CD4-positive, alpha-beta T cell treated with Interleukin-15 for 4 hours (primary cell): ENCODE results near the gene STXBP6.
"Not testable (repeated sequence)": the region's sequence is repeated elsewhere in the genome, so short reads cannot be mapped to it uniquely, and the experiment has no call there.

Source experiments
- DNase-seq: peaks from one replicate; pipeline ENCODE4 v3.0.0-alpha.2; 2020; ENCODE audit warnings: low spot score

STXBP6 gene

DNA sequence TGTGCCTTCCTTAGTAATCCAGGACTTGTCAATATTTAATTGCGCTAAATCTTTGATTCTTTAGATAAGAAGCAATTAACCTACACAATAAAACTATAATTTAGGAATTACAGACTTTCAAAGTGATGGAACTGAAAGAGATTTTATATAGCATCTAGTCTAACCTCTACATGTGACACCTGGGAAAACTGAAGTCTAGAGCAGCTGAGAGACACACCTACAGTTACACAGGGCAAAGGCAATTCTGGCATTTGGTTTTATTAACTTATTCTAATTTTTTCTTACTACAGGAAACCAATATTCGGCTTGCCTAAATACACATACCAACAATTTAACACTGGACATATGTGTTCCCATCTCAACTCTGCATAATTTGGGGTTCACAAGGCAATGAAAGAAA is 196.5 kb downstream of the STXBP6 start:
- DNase-seq = no peak

DNA sequence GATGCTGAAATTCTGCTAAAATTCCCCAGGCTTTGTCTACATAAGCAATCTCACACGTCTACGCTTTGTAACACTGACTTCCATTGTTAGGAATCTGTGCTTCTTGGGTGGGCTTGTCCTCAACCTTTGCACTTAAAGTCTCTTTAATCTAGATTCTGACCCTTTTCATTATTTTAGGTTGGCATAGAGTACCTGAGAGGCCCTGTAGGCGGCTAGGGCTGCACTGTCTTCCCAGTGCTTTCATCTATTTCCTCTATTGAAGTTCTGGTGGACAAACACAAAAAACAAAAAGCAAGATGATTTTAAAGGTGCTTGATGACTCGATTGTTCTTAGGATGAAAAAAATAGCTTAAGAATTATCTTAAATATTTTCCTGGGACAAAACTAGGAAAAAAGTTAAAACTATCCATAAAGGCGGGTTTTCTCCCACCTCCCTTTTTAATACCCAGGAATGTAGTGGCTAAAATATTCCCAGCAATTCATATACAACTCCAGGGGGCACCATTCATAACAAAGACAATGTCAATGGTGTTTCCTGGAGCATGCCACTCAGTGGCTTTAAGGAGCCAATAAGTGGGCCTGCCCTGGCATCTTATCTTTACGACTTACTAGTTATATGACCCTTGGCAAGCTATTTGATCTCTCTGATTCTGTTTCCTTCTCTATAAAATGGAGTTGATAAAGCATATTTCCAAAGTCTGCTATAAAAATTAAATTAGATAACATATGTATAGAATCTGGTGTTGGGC is 197.5 kb downstream of the STXBP6 start:
- DNase-seq = no peak

DNA sequence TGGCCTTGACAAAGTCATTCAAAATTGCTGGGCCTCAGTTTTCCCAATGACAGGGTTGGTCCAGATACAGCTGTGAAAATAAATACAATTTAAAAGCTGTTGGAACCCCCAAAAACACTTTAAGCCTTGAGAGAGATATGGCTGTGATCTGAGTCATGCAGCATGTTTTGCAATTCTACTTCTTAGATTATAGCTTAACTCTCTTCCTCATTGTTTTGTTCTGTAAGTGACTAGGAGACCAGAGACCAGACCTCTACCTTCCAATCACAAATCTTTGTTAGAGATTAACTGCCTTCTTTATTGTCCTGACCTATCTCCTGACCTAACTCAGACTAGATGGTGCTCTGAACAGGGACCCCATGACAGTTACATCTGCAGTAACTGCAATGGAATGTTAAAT is 198.1 kb downstream of the STXBP6 start:
- no peak for DNase-seq

DNA sequence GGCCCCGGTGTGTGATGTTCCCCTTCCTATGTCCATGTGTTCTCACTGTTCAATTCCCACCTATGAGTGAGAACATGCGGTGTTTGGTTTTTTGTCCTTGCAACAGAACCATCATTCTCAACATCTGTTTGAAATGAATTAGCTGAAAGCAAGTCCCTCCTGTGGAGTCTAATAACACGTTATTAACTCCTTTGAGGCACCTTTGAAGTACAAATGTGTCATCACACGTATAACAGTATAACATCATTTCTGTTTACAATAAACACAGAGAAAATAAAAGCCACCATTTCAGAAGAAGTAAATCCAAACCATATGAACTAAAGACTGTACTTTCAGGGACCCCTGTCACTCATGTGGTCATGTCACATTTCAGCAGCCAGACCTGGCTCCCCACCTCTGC is 198.5 kb downstream of the STXBP6 start:
- DNase-seq = no peak

GRCh38 chr14:24850072-24850471 is 199.9 kb downstream of the STXBP6 start:
- no peak for DNase-seq

- no peak for DNase-seq
These were observed 200.5 kb downstream of the STXBP6 start for GRCh38 chr14:24849471-24849870.

- no peak for DNase-seq
These were observed 201.7 kb downstream of the STXBP6 start for GRCh38 chr14:24848102-24848790.

DNA sequence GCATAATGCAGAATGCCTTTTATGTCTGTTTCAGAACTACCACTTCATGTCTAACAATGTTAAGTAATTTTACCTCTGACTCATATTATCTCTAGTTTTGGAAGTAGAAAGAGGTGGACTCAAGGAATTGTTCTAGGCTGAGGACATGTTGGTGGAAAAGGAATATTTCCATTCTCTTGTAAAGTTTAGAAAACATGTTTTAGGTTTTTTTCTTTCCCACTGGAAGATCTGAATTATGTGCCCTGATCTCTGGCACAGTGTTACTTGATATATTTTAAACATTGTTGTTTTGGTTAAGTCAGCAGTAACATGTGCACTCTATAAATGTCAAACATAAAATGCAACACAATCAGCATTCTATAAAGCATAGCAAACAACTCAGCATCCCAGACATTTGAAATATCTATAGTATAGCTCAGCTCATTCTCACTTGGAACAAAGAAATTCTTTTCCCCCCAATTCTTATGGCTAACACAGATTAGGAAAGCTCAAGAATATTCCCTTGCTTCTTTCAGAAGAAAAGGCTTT is 202.3 kb downstream of the STXBP6 start:
- DNase-seq = no peak

DNA sequence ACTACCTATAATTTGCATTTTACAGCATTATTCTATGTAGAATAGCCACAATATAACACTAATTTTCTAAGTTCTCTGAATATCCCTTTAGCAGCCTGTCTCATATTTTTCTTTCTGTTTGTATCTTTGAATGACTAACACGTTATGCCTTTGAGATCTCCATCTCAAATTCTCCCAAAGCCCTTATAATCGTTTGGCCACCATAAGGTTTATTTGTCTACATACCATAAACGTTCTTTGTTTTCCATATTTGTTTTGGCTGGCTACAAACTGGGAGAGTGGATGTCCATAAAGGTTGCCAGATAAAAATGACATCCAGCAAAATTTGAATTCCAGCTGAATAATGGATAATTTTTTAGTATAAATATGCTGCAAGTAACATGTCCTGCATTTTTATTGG is 203.7 kb downstream of the STXBP6 start:
- DNase-seq = no peak

DNA sequence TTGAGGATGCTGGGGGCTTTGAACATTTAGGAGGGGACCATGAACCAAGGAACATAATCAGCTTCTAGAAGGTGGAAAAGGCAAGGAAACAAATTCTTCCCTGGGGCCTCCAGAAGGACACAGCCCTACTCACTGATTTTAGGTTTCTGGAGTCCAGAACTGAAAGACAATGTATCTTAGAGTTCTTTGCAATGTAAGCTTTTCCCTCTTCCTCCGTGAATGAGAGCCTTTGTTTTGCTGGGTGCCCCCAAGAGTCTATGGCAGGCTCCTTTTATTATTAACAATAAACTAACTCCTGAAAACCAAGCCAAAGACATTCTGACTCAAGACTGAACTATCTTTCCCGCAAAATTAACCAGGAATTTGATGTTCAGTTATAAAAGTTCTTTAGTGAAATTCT is 204.1 kb downstream of the STXBP6 start:
- no peak for DNase-seq

- DNase-seq = no peak
These were observed 205.9 kb downstream of the STXBP6 start for GRCh38 chr14:24844011-24844410.

DNA sequence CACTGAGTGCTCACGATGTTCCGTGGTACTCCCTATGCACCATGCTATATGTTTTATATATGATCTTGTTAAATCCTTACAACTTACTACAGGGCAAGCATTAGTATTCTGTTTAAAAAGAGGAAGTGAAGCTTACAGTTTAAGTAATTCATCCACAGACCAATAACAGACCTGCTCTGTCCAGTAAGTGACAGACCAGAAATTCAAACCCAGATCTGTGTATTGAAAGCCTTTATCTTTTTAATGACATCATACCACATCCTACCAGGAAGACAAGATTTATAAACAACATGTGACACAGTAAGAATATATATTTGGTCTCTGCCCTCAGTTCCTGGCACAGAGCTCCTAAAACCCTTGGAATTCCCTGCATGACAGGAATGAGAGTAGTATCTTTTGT is 206.5 kb downstream of the STXBP6 start:
- DNase-seq = no peak

DNA sequence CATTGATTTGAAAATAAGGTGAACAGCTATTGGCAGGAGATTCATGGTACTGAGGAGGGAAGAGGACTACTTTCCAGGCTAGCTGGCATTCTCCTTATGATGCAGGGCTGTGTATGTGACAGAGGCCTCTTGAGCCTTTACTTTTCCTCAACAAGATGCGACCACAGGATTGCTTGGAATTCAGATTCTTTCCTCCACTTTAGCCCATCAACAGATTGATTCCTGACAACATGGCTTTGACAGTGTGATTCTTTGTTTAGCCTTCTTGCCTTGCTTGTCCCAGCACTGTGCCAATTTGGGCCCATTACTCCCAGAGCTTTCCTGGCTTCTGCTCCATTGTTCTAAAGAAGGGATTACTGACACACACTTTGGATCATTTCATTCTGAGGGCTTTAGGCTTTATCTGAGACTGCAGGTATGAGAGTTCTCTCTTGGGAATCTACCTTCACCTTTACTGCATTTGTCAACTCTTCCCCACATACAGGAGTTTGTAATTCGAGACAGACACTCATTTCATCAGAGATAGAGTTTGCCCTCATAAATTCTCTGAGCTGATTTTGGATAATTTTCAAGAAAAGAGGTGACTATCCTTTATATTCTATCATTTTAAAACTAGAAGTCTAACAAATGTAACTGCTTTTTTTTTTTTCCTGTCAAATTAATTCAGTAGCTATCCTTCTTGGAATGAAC is 209.6 kb downstream of the STXBP6 start:
- no peak for DNase-seq

GRCh38 chr14:24839617-24840203 is 210.2 kb downstream of the STXBP6 start:
- DNase-seq = no peak

DNA sequence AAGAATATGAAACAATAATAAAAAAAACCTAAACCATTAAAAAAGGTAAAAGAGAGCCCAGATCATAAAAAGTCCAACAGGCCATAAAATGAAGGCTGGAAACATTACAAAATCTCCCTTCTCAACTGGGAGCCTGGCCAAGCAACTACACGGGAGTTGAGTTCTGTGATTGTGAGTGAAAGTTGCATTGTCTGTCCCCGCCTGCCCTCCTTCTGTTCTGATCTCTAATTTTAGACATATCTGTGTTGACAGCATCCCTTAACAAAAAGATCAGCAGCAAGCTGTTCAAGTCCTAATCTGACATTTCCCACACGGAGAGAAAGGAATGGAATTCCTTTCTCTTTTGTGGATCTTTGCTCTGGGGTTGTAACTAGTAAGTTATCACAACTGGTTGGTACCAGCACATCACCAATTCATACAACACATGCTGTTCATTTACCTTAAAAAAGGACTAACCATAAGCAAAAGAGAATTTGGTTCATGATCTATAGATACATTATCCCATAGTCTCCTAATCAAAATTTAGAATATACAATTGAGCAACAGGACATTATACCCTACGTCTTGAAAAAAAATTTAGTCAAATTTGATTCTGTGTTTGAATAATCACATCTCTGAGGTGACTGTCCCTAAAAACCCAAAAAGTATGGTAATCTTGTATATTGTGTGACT is 210.9 kb downstream of the STXBP6 start:
- no peak for DNase-seq

DNA sequence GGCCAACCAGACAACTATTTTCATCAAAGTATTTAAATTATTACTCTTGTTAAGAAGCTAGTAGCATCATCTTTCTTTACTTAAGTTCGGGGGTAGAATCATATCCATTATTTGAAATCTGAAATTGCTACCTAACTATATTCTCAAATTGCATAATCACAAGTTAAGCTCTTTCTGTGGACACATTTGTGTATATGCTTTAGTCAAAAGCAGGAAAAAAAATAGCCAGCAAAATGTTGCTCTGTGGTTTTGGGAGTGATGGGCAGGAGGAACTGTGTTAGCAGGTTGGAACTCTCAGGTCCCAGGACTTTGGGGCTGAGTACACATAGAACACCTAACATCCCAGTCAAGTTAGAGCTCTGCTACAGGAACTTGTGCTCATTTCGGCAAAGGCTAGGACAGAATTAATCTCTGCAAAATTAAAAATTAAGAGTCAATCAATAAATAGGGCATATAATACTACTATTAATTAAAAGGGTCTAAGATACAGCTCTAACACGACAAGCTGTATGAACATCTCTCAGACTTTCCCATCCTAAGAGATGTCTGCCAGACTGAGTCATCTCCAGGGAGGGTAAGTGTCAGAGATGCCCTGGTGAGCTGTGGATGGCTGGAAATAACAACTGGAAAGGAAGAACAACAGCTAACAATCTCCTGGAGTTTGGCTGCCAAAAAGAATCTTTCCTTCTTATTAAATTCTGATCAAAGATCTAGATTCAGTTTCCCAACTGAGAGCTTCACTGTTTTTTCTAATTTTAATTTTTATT is 212.5 kb downstream of the STXBP6 start:
- no peak for DNase-seq

GRCh38 chr14:24836324-24836723 is 213.6 kb downstream of the STXBP6 start:
- DNase-seq = not testable (repeated sequence)

GRCh38 chr14:24834956-24835355 is 215.0 kb downstream of the STXBP6 start:
- no peak for DNase-seq

DNA sequence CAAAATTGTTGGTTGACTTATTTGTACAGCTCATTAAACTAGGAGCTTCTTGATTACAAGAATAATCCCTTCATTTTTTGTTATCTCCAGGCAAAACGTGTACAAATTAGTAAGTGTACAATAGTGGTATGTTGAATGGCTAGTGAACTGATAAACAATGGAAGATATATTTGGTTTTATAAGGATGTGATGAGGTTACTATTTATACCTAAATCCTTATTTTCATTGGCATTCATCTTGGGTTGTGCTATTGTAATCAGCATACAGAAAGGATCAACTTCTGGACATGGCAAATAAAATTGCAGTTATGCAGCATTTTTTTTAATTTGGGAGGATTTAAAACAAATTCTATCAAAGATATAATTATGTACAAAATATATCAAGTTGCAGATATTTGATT is 216.6 kb downstream of the STXBP6 start:
- no peak for DNase-seq

- DNase-seq = no peak
These were observed 218.3 kb downstream of the STXBP6 start for GRCh38 chr14:24831677-24832076.

- no peak for DNase-seq
These were observed 220.1 kb downstream of the STXBP6 start for GRCh38 chr14:24829862-24830261.
